Stomach (tissue), 4 donors: ENCODE data around the gene RPL3.
"Not testable (repeated sequence)": the region's sequence is repeated elsewhere in the genome, so short reads cannot be mapped to it uniquely, and the experiment has no call there.

Source experiments
- CTCF ChIP-seq, 7 experiments: fragments of 450-650 bp in 4 of 7; fragments of 200-600 bp in 3 of 7; sonication (generic) in 3 of 7; IDR thresholded peaks; one replicate each; pipeline ENCODE4 v1.5.1; 2016 to 2019; ENCODE audit warnings: antibody characterized with exemption in 7 of 7, control low read depth in 2 of 7, mild to moderate bottlenecking in 1 of 7
- EP300 ChIP-seq: sonication (generic); formaldehyde crosslinking; IDR thresholded peaks from one replicate; pipeline ENCODE4 v1.6.1; 2017; ENCODE audit warnings: antibody characterized with exemption
- POLR2A ChIP-seq, 4 donors: fragments of 450-650 bp; IDR thresholded peaks; one replicate each; pipeline ENCODE4 v1.6.1; 2016; ENCODE audit warnings: antibody characterized with exemption in 4 of 4, control low read depth in 2 of 4, mild to moderate bottlenecking in 1 of 4, moderate library complexity in 1 of 4
- POLR2AphosphoS5 ChIP-seq, 3 donors: sonication (generic); formaldehyde crosslinking; IDR thresholded peaks; one replicate each; pipeline ENCODE4 v1.6.1; 2016; ENCODE audit warnings: antibody characterized with exemption in 3 of 3

DNA sequence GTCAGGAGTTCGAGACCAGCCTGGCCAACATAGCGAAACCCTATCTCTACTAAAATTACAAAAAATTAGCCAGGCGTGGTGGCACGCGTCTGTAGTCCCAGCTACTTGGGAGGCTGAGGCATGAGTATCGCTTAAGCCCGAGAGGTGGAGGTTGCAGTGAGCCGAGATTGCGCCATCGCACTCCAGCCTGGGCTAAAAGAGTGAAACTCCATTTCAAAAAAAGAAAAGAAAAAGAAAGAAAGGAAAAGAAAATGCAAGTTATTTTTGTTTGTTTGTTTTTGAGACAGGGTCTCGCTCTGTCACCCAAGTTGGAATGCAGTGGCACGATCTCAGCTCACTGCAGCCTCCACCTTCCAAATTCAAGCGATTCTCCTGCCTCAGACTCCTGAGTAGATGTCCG is 36.4 kb upstream of the RPL3 start:
- TF ChIP-seq CTCF (IDR thresholded peaks at IDR 0.05); POLR2AphosphoS5 (IDR thresholded peaks at IDR 0.05); POLR2A (IDR thresholded peaks at IDR 0.05); EP300: not testable (repeated sequence)
